Panc1 (cell line): ENCODE results near the gene TMEM98. TPM values are rescaled to one million over a fixed set of nuclear protein-coding genes. Genes with fewer than 3 reads are reported as not detected.
A peak's percentile ranks its signal among the peaks of the same experiment; 100 is the strongest.

Experiments used
- ATAC-seq: fragments of 200-7000 bp; cut with Tn5 transposase; 2 replicates; pipeline ENCODE4 v1.9.1; 2020; ENCODE audit warnings: mild to moderate bottlenecking, moderate library complexity
- BruUV-seq: library from RNA; stranded (reverse); fragments of 400-500 nt; replicated peaks from 2 replicates; lab custom pipeline; 2021; lab: Mats Ljungman, UMichigan
- CTCF ChIA-PET: fragments of 300-600 bp; sonication (Branson Sonifier 250); formaldehyde crosslinking; loops from one replicate; lab custom pipeline; 2022; ENCODE audit warnings: antibody characterized with exemption; lab: Charles Lee
- POLR2A ChIA-PET: fragments of 300-600 bp; sonication (Branson Sonifier 250); formaldehyde crosslinking; loops from one replicate; lab custom pipeline; 2022; ENCODE audit warnings: antibody characterized with exemption; lab: Charles Lee
- DNase-seq: peaks from one replicate; pipeline ENCODE4 v3.0.0-alpha.2; 2010; ENCODE audit warnings: low read depth, low spot score
- H3K27ac ChIP-seq: 2 replicates; pipeline ENCODE4 v1.5.1; 2011; ENCODE audit warnings: mild to moderate bottlenecking, low read length, inconsistent platforms
- H3K27me3 ChIP-seq: fragments of 200-500 bp; sonication (Bioruptor generic); 2 replicates; pipeline ENCODE4 v1.6.0; 2014; ENCODE audit warnings: low read length, inconsistent platforms; ENCODE audit not compliant: control insufficient read depth, insufficient read depth
- H3K36me3 ChIP-seq: fragments of 200-500 bp; sonication (Bioruptor generic); 2 replicates; pipeline ENCODE4 v1.5.1; 2014; ENCODE audit warnings: inconsistent platforms, mild to moderate bottlenecking, low read length, moderate library complexity; ENCODE audit not compliant: control insufficient read depth, insufficient read depth
- H3K4me1 ChIP-seq: 2 replicates; pipeline ENCODE4 v1.5.1; 2011; ENCODE audit warnings: inconsistent platforms, mild to moderate bottlenecking, low read length, moderate library complexity; ENCODE audit not compliant: control insufficient read depth, insufficient read depth
- H3K4me3 ChIP-seq, 2 experiments: 2 replicates each; pipeline ENCODE4 v1.5.1; 2011 to 2012; ENCODE audit warnings: low read depth in 2 of 2, low read length in 2 of 2, mild to moderate bottlenecking in 2 of 2, inconsistent platforms in 1 of 2, moderate library complexity in 1 of 2
- H3K9me3 ChIP-seq: fragments of 200-500 bp; sonication (Bioruptor generic); 2 replicates; pipeline ENCODE4 v1.5.1; 2014; ENCODE audit warnings: low read depth, mild to moderate bottlenecking, inconsistent platforms, low read length, moderate library complexity; ENCODE audit not compliant: control insufficient read depth, insufficient read depth
- POLR2AphosphoS5 ChIP-seq: IDR thresholded peaks from 2 replicates; pipeline ENCODE4 v1.6.1; 2012; ENCODE audit warnings: mild to moderate bottlenecking, low read depth, low read length, moderate library complexity
- SIN3A ChIP-seq: IDR thresholded peaks from 2 replicates; pipeline ENCODE4 v1.6.1; 2012; ENCODE audit warnings: low read depth, mild to moderate bottlenecking, low read length, moderate library complexity, borderline replicate concordance; ENCODE audit not compliant: insufficient read depth
- TCF7L2 ChIP-seq: IDR thresholded peaks from 2 replicates; pipeline ENCODE4 v1.6.1; 2011; ENCODE audit warnings: mild to moderate bottlenecking, low read depth, low read length, inconsistent platforms
- in situ Hi-C: cut with HindIII; loops from 2 replicates; pipeline ENCODE4 v1.10.0; 2016; ENCODE audit warnings: low sequenced_read_pairs, low pct_unique_long_range_greater_than_20kb
- intact Hi-C: fragments of 100-400 bp; cut with micrococcal nuclease; formaldehyde crosslinking; loops from one replicate; pipeline ENCODE4 v1.10.0; 2022; ENCODE audit not compliant: unreplicated experiment
- total RNA-seq: library from RNA; stranded (reverse); gene quantifications from one replicate; pipeline ENCODE4 v1.2.1, GENCODE V29; 2021; ENCODE audit not compliant: unreplicated experiment
- TF ChIP-seq, protein P1 (sequence below): fragments of 450-650 bp; IDR thresholded peaks from 2 replicates; pipeline ENCODE4 v1.5.1; 2017; ENCODE audit warnings: mild to moderate bottlenecking
- TF ChIP-seq, protein P2 (sequence below), 2 experiments: IDR thresholded peaks; 2 replicates each; pipeline ENCODE4 v1.6.1; 2011 to 2012; ENCODE audit warnings: low read depth in 2 of 2, control low read depth in 1 of 2, low read length in 1 of 2, mild to moderate bottlenecking in 1 of 2, moderate library complexity in 1 of 2; ENCODE audit not compliant: insufficient read depth in 1 of 2

TMEM98 gene
- total RNA-seq, 1 experiment from 2014 or later: 2.2 TPM

DNA sequence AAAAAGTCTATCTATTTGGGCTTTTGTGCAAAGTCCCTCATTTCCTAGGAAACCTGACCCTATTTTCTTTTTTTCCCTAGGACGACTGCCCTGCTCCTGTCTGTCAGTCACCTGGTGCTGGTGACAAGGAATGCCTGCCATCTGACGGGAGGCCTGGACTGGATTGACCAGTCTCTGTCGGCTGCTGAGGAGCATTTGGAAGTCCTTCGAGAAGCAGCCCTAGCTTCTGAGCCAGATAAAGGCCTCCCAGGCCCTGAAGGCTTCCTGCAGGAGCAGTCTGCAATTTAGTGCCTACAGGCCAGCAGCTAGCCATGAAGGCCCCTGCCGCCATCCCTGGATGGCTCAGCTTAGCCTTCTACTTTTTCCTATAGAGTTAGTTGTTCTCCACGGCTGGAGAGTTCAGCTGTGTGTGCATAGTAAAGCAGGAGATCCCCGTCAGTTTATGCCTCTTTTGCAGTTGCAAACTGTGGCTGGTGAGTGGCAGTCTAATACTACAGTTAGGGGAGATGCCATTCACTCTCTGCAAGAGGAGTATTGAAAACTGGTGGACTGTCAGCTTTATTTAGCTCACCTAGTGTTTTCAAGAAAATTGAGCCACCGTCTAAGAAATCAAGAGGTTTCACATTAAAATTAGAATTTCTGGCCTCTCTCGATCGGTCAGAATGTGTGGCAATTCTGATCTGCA, 12.9 kb downstream of the TMEM98 start:
- in situ Hi-C loops: no loop called here
- intact Hi-C loops: no loop called here
- ChIA-PET POLR2A (no interaction called here), CTCF (interaction anchor here (1.0 to 1.5 kb wide), 2 partner anchors 13 to 57 kb away, joined by 3 read pairs; no protein-coding TSS in a partner anchor)
- Histone ChIP-seq H3K9me3 (no peaks in the 10 kb centered on the region), H3K27me3 (no peaks in the 10 kb centered on the region; the same call in none of the 2 replicates), H3K27ac (no peak overlapping the region), H3K4me1 (no peaks in the 10 kb centered on the region), H3K36me3 (no peaks in the 10 kb centered on the region), H3K4me3 (no peak overlapping the region)
- TF ChIP-seq TCF7L2 (no peak), SIN3A (no peak), POLR2AphosphoS5 (no peak)
- TF ChIP-seq, protein P1, sequence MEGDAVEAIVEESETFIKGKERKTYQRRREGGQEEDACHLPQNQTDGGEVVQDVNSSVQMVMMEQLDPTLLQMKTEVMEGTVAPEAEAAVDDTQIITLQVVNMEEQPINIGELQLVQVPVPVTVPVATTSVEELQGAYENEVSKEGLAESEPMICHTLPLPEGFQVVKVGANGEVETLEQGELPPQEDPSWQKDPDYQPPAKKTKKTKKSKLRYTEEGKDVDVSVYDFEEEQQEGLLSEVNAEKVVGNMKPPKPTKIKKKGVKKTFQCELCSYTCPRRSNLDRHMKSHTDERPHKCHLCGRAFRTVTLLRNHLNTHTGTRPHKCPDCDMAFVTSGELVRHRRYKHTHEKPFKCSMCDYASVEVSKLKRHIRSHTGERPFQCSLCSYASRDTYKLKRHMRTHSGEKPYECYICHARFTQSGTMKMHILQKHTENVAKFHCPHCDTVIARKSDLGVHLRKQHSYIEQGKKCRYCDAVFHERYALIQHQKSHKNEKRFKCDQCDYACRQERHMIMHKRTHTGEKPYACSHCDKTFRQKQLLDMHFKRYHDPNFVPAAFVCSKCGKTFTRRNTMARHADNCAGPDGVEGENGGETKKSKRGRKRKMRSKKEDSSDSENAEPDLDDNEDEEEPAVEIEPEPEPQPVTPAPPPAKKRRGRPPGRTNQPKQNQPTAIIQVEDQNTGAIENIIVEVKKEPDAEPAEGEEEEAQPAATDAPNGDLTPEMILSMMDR: no peak
- TF ChIP-seq, protein P2, sequence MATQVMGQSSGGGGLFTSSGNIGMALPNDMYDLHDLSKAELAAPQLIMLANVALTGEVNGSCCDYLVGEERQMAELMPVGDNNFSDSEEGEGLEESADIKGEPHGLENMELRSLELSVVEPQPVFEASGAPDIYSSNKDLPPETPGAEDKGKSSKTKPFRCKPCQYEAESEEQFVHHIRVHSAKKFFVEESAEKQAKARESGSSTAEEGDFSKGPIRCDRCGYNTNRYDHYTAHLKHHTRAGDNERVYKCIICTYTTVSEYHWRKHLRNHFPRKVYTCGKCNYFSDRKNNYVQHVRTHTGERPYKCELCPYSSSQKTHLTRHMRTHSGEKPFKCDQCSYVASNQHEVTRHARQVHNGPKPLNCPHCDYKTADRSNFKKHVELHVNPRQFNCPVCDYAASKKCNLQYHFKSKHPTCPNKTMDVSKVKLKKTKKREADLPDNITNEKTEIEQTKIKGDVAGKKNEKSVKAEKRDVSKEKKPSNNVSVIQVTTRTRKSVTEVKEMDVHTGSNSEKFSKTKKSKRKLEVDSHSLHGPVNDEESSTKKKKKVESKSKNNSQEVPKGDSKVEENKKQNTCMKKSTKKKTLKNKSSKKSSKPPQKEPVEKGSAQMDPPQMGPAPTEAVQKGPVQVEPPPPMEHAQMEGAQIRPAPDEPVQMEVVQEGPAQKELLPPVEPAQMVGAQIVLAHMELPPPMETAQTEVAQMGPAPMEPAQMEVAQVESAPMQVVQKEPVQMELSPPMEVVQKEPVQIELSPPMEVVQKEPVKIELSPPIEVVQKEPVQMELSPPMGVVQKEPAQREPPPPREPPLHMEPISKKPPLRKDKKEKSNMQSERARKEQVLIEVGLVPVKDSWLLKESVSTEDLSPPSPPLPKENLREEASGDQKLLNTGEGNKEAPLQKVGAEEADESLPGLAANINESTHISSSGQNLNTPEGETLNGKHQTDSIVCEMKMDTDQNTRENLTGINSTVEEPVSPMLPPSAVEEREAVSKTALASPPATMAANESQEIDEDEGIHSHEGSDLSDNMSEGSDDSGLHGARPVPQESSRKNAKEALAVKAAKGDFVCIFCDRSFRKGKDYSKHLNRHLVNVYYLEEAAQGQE (IDR thresholded peaks at IDR 0.05; ENCODE audit: insufficient read depth in 1 of 2, low read depth in 2 of 2, low read length in 1 of 2): no peak
- no peak for DNase-seq
- no peak for ATAC-seq
- no TSS peak for BruUV-seq

DNA sequence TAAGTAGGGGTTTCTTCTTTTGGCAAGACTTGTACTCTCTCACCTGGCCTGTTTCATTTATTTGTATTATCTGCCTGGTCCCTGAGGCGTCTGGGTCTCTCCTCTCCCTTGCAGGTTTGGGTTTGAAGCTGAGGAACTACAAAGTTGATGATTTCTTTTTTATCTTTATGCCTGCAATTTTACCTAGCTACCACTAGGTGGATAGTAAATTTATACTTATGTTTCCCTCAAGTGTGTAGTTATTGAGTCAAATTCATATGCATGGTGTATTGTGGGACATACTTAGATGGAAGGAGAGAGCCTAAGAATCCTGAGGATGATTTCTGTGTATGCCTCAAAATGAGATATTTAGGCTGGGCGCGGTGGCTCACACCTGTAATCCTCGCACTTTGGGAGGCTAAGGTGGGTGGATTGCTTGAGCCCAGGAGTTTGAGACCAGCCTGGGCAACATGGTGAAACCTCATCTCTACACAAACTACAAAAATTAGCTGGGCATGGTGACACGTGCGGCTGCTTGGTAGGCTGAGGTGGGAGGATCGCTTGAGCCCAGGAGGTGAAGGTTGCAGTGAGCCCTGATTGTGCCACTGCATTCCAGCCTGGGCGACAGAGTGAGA, 13.6 kb downstream of the TMEM98 start:
- TF ChIP-seq, protein P2 (IDR thresholded peaks at IDR 0.05; ENCODE audit: insufficient read depth in 1 of 2, low read depth in 2 of 2, low read length in 1 of 2): no peak
- TF ChIP-seq, protein P1: peak; percentile 60
- no peak overlapping the region for H3K4me3 ChIP-seq
- peaks cover 2% of the 10 kb centered on the region for H3K27me3 ChIP-seq
- in situ Hi-C loops: no loop called here
- BruUV-seq: no TSS peak
- no peaks in the 10 kb centered on the region for H3K4me1 ChIP-seq
- no peaks in the 10 kb centered on the region for H3K36me3 ChIP-seq
- no peak overlapping the region for H3K27ac ChIP-seq
- H3K9me3 ChIP-seq: no peaks in the 10 kb centered on the region
- intact Hi-C loops: no loop called here
- CTCF ChIA-PET: interaction anchor here (1.0 to 1.5 kb wide), 2 partner anchors 12 to 56 kb away, joined by 3 read pairs; no protein-coding TSS in a partner anchor
- DNase-seq (no peak), ATAC-seq (no peak)
- POLR2A ChIA-PET: no interaction called here
